PFSK-1 (cell line): ENCODE results near the gene HLX.

Source experiments
- POLR2AphosphoS5 ChIP-seq: IDR thresholded peaks from 2 replicates; pipeline ENCODE4 v1.6.1; 2012; ENCODE audit warnings: low read depth, mild to moderate bottlenecking, control low read depth, low read length, moderate library complexity
- TAF1 ChIP-seq: IDR thresholded peaks from 2 replicates; pipeline ENCODE4 v1.6.1; 2012; ENCODE audit warnings: low read length, control low read depth, borderline replicate concordance; ENCODE audit not compliant: insufficient read depth
- TF ChIP-seq, protein P1 (sequence below), 2 experiments: IDR thresholded peaks; 2 replicates each; pipeline versions ENCODE4 v1.6.1 to v1.8.0; 2011 to 2012; ENCODE audit warnings: low read depth in 2 of 2, low read length in 2 of 2, control low read depth in 1 of 2, inconsistent platforms in 1 of 2, mild to moderate bottlenecking in 1 of 2, moderate library complexity in 1 of 2; ENCODE audit not compliant: insufficient read depth in 1 of 2

DNA sequence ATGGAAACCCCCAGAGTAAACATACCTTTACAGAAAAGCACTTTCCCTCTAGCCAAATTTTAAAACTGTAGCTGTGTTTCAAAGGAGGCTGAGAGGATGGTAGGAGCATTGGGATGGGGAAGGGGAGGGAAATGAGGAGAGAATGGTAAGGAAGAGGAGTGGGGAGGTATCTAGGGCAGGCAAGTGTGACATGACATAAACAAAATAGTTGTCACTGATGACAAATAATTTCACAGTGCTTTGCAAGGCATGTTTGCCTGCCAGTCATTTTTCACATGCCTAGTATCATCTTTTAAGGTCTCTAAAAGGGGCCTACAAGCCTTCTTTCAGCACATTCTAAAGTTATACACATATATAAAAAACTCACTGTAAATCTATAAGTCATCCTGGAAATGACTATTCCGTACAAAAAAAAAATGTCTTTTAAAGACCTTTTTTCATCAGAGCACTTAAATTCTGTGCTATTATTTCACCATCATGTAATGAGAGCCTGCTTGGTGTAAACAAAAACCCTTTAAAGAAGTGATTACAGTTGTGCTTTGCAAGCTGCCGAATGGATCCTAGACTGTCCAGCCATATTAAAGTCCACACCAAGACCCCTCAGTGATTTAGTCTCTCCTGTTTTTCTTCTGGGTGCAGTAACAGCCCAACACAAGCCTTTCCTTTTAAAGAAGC lies 38.4 kb downstream of the HLX start:
- TF ChIP-seq POLR2AphosphoS5 (no peak), TAF1 (no peak)
- TF ChIP-seq, protein P1, sequence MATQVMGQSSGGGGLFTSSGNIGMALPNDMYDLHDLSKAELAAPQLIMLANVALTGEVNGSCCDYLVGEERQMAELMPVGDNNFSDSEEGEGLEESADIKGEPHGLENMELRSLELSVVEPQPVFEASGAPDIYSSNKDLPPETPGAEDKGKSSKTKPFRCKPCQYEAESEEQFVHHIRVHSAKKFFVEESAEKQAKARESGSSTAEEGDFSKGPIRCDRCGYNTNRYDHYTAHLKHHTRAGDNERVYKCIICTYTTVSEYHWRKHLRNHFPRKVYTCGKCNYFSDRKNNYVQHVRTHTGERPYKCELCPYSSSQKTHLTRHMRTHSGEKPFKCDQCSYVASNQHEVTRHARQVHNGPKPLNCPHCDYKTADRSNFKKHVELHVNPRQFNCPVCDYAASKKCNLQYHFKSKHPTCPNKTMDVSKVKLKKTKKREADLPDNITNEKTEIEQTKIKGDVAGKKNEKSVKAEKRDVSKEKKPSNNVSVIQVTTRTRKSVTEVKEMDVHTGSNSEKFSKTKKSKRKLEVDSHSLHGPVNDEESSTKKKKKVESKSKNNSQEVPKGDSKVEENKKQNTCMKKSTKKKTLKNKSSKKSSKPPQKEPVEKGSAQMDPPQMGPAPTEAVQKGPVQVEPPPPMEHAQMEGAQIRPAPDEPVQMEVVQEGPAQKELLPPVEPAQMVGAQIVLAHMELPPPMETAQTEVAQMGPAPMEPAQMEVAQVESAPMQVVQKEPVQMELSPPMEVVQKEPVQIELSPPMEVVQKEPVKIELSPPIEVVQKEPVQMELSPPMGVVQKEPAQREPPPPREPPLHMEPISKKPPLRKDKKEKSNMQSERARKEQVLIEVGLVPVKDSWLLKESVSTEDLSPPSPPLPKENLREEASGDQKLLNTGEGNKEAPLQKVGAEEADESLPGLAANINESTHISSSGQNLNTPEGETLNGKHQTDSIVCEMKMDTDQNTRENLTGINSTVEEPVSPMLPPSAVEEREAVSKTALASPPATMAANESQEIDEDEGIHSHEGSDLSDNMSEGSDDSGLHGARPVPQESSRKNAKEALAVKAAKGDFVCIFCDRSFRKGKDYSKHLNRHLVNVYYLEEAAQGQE (IDR thresholded peaks at IDR 0.05; ENCODE audit: insufficient read depth in 1 of 2, low read depth in 2 of 2, low read length in 2 of 2) = no peak
